Left ventricle myocardium inferior (tissue), 1 donor: Measurements from ENCODE around the gene ADCYAP1R1. TPM values are rescaled to one million over a fixed set of nuclear protein-coding genes. Genes with fewer than 3 reads are reported as not detected.
"Not testable (repeated sequence)": the region's sequence is repeated elsewhere in the genome, so short reads cannot be mapped to it uniquely, and the experiment has no call there.

Source experiments
- DNase-seq: peaks from one replicate; pipeline ENCODE4 v3.0.0-alpha.2; 2020
- H3K27ac ChIP-seq: fragments of 200-600 bp; replicated peaks from 2 replicates; pipeline ENCODE4 v1.8.0; 2021
- H3K27me3 ChIP-seq: fragments of 200-600 bp; 2 replicates; pipeline ENCODE4 v1.8.0; 2021; ENCODE audit warnings: low read depth
- H3K36me3 ChIP-seq: fragments of 200-600 bp; 2 replicates; pipeline ENCODE4 v1.8.0; 2021
- H3K4me1 ChIP-seq: fragments of 200-600 bp; 2 replicates; pipeline ENCODE4 v1.8.0; 2021
- H3K4me3 ChIP-seq: fragments of 200-600 bp; 2 replicates; pipeline ENCODE4 v1.8.0; 2021; ENCODE audit warnings: mild to moderate bottlenecking, moderate library complexity
- H3K9me3 ChIP-seq: fragments of 200-600 bp; replicated peaks from 2 replicates; pipeline ENCODE4 v1.8.0; 2021
- CTCF ChIP-seq: fragments of 200-600 bp; IDR thresholded peaks from 2 replicates; pipeline ENCODE4 v1.8.0; 2021; ENCODE audit warnings: antibody characterized with exemption, mild to moderate bottlenecking, borderline replicate concordance
- intact Hi-C: fragments of 100-400 bp; cut with micrococcal nuclease; formaldehyde crosslinking; loops from one replicate; pipeline ENCODE4 v1.11.0; 2022
- total RNA-seq: library from RNA; stranded (reverse); fragmentation: NEBNext Ultra II Directional; extraction: Animal tissue kit (Norgen Biotek cat#: 25700); gene quantifications from one replicate; pipeline ENCODE4 v1.2.1, GENCODE V29; 2021
- donor health status: DM: no; HTN: yes; CAD: no; lungs with severe emphysema.

The ADCYAP1R1 gene
- total RNA-seq, 1 donor from 2014 or later: 2.5 TPM

GRCh38 chr7:31137234-31137633 is 85.1 kb downstream of the ADCYAP1R1 start:
- Histone ChIP-seq H3K27ac (no peak overlapping the region), H3K4me1 (peaks cover 4% of the 10 kb centered on the region), H3K4me3 (no peak overlapping the region), H3K27me3 (peaks cover 5% of the 10 kb centered on the region), H3K9me3 (no peaks in the 10 kb centered on the region), H3K36me3 (no peaks in the 10 kb centered on the region)
- no peak for TF ChIP-seq CTCF
- intact Hi-C loops: no loop called here
- DNase-seq: no peak

GRCh38 chr7:31145339-31145738 is 93.2 kb downstream of the ADCYAP1R1 start:
- H3K9me3 ChIP-seq: peaks cover 14% of the 10 kb centered on the region
- no peak overlapping the region for H3K4me3 ChIP-seq
- no peak for TF ChIP-seq CTCF
- intact Hi-C loops: no loop called here
- no peaks in the 10 kb centered on the region for H3K36me3 ChIP-seq
- H3K4me1 ChIP-seq: no peaks in the 10 kb centered on the region
- no peak for DNase-seq
- no peak overlapping the region for H3K27ac ChIP-seq
- H3K27me3 ChIP-seq: peaks cover 37% of the 10 kb centered on the region

- intact Hi-C loops: no loop called here
- H3K4me3 ChIP-seq: no peak overlapping the region
- no peaks in the 10 kb centered on the region for H3K4me1 ChIP-seq
- H3K36me3 ChIP-seq: no peaks in the 10 kb centered on the region
- TF ChIP-seq CTCF: no peak
- no peak for DNase-seq
- H3K27me3 ChIP-seq: peaks cover 37% of the 10 kb centered on the region
- peaks cover 14% of the 10 kb centered on the region for H3K9me3 ChIP-seq
- no peak overlapping the region for H3K27ac ChIP-seq
These were observed 93.9 kb downstream of the ADCYAP1R1 start for GRCh38 chr7:31146030-31146429.

GRCh38 chr7:31146538-31146937 is 94.4 kb downstream of the ADCYAP1R1 start:
- no peaks in the 10 kb centered on the region for H3K4me1 ChIP-seq
- no peak overlapping the region for H3K27ac ChIP-seq
- intact Hi-C loops: no loop called here
- no peak overlapping the region for H3K4me3 ChIP-seq
- peaks cover 14% of the 10 kb centered on the region for H3K9me3 ChIP-seq
- peaks cover 37% of the 10 kb centered on the region for H3K27me3 ChIP-seq
- TF ChIP-seq CTCF: no peak
- no peak for DNase-seq
- no peaks in the 10 kb centered on the region for H3K36me3 ChIP-seq

GRCh38 chr7:31151849-31152248 is 99.7 kb downstream of the ADCYAP1R1 start:
- H3K4me1 ChIP-seq: no peaks in the 10 kb centered on the region
- no peak for TF ChIP-seq CTCF

GRCh38 chr7:31153318-31153717 is 101.2 kb downstream of the ADCYAP1R1 start:
- H3K36me3 ChIP-seq, H3K27me3 ChIP-seq, H3K27ac ChIP-seq, intact Hi-C loops, H3K4me1 ChIP-seq, DNase-seq, H3K4me3 ChIP-seq: not testable (repeated sequence)
- peaks cover 25% of the 10 kb centered on the region for H3K9me3 ChIP-seq

More at GRCh38 chr7:31151849-31152248, 99.7 kb downstream of the ADCYAP1R1 start:
- H3K27ac ChIP-seq: no peak overlapping the region
- H3K4me3 ChIP-seq: no peak overlapping the region
- intact Hi-C loops: no loop called here
- H3K36me3 ChIP-seq: no peaks in the 10 kb centered on the region
- H3K27me3 ChIP-seq: peaks cover 6% of the 10 kb centered on the region
- peaks cover 28% of the 10 kb centered on the region for H3K9me3 ChIP-seq
- DNase-seq: no peak
